Measurements from ENCODE around the gene AFF1.

AFF1 gene

DNA sequence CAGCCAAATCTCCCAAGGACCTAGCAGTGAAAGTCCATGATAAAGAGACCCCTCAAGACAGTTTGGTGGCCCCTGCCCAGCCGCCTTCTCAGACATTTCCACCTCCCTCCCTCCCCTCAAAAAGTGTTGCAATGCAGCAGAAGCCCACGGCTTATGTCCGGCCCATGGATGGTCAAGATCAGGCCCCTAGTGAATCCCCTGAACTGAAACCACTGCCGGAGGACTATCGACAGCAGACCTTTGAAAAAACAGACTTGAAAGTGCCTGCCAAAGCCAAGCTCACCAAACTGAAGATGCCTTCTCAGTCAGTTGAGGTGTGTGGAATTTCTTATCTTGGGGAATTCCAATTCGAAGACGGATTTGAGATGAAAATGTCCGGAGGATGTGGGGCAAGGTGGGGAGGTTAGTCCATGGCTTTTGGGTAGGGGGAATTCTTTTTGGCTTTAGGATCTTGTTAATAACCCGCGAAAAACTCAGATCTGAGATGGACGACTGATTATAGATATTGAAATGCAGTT lies 112.5 kb downstream of the AFF1 start:
- no CpG with 5 or more reads among the region's 11 CpGs for WGBS (ENCODE audit: insufficient coverage, insufficient read length)
- H3K9me3 ChIP-seq (ENCODE audit: control insufficient read depth, insufficient read depth, low read length): no peaks in the 10 kb centered on the region
- no peak overlapping the region for H3K27ac ChIP-seq (ENCODE audit: low read length)
- no peak for DNase-seq (ENCODE audit: low read depth, low spot score)
- no peak overlapping the region for H3K4me3 ChIP-seq (ENCODE audit: low read length)
- no peaks in the 10 kb centered on the region for H3K27me3 ChIP-seq (ENCODE audit: control insufficient read depth, insufficient read depth, low read length)
- peaks cover 5% of the 10 kb centered on the region for H3K36me3 ChIP-seq (ENCODE audit: control insufficient read depth, insufficient read depth, low read length)
- H3K4me1 ChIP-seq (ENCODE audit: control insufficient read depth, insufficient read depth, low read length): peaks cover 8% of the 10 kb centered on the region; the same call in 1 of the 2 replicates

DNA sequence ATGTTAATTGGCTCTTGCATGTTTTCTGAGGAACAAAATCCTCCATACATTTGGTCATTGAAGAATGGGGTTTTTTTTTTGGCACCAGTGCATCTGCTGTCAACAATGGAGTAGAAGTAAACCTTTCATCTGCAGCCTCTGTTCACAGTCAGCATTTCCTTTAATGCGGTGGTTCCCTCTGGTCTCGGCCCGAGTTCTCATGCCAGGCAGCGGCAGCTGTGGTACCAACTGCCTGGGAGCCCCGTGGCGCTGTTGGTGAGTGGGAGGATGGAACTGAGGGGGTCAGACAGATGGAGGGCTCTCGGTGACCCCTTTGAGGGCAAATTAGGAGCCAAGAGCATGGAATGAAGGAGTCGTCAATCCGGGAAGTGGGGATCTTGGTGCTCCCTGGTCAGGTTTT lies 114.7 kb downstream of the AFF1 start:
- Histone ChIP-seq H3K36me3 (ENCODE audit: control insufficient read depth, insufficient read depth, low read length) (peaks cover 5% of the 10 kb centered on the region), H3K4me3 (ENCODE audit: low read length) (no peak overlapping the region), H3K27me3 (ENCODE audit: control insufficient read depth, insufficient read depth, low read length) (no peaks in the 10 kb centered on the region), H3K9me3 (ENCODE audit: control insufficient read depth, insufficient read depth, low read length) (no peaks in the 10 kb centered on the region), H3K4me1 (ENCODE audit: control insufficient read depth, insufficient read depth, low read length) (peaks cover 2% of the 10 kb centered on the region; the same call in 1 of the 2 replicates), H3K27ac (ENCODE audit: low read length) (no peak overlapping the region)
- DNase-seq (ENCODE audit: low read depth, low spot score): no peak
- WGBS (ENCODE audit: insufficient coverage, insufficient read length): no CpG with 5 or more reads among the region's 9 CpGs

DNA sequence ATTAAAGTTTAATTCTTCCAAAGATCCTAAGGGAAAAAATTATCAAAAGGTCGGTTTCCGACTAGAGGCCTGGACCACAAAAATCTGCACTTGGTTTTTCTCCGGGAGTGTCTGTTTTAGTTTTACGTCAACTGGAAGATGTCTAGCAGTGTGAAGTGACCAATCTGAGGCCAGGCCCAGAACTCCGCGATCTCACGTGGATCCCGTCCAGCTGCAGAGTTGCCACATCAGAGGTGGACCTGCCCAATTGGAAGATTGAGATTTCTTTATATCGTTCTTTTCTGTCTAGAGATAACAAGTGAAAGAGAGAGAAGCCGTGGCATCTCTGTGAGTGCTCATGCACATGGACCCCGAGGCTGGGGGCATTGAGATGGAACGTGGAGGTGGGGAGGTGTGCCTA lies 115.8 kb downstream of the AFF1 start:
- no peaks in the 10 kb centered on the region for H3K27me3 ChIP-seq (ENCODE audit: control insufficient read depth, insufficient read depth, low read length)
- H3K4me3 ChIP-seq (ENCODE audit: low read length): no peak overlapping the region
- no peak overlapping the region for H3K27ac ChIP-seq (ENCODE audit: low read length)
- H3K36me3 ChIP-seq (ENCODE audit: control insufficient read depth, insufficient read depth, low read length): peaks cover 5% of the 10 kb centered on the region
- DNase-seq (ENCODE audit: low read depth, low spot score): no peak
- no CpG with 5 or more reads among the region's 12 CpGs for WGBS (ENCODE audit: insufficient coverage, insufficient read length)
- peaks cover 2% of the 10 kb centered on the region; the same call in 1 of the 2 replicates for H3K4me1 ChIP-seq (ENCODE audit: control insufficient read depth, insufficient read depth, low read length)
- H3K9me3 ChIP-seq (ENCODE audit: control insufficient read depth, insufficient read depth, low read length): no peaks in the 10 kb centered on the region

DNA sequence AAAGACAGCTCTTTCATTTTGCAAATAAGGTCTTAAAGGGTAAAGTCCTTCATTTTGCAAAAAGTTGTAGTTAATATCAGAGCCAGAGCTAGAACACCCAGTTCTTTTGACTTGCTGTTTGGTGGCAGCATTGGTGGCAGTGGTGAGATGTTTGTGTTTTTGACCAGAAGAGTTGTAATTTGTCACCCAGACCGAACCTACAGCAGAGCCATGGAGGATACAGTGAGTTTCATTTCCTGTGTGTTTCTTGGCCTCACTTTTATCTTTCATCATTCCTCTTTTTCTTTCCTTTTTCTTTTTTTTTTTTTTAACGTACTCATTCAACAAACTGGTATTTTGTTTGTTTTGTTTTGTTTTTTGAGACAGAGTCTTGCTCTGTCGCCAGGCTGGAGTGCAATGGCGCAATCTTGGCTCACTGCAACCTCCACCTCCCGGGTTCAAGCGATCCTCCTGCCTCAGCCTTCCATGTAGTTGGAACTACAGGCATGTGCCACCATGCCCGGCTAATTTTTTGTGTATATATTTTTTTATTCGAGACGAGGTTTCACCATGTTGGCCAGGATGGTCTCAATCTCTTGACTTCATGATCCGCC lies 116.4 kb downstream of the AFF1 start:
- no peak for DNase-seq (ENCODE audit: low read depth, low spot score)
- no CpG with 5 or more reads among the region's 10 CpGs for WGBS (ENCODE audit: insufficient coverage, insufficient read length)
- H3K27ac ChIP-seq (ENCODE audit: low read length): no peak overlapping the region
- no peaks in the 10 kb centered on the region for H3K27me3 ChIP-seq (ENCODE audit: control insufficient read depth, insufficient read depth, low read length)
- no peak overlapping the region for H3K4me3 ChIP-seq (ENCODE audit: low read length)
- peaks cover 2% of the 10 kb centered on the region; the same call in 1 of the 2 replicates for H3K4me1 ChIP-seq (ENCODE audit: control insufficient read depth, insufficient read depth, low read length)
- H3K9me3 ChIP-seq (ENCODE audit: control insufficient read depth, insufficient read depth, low read length): no peaks in the 10 kb centered on the region
- peaks cover 5% of the 10 kb centered on the region for H3K36me3 ChIP-seq (ENCODE audit: control insufficient read depth, insufficient read depth, low read length)

DNA sequence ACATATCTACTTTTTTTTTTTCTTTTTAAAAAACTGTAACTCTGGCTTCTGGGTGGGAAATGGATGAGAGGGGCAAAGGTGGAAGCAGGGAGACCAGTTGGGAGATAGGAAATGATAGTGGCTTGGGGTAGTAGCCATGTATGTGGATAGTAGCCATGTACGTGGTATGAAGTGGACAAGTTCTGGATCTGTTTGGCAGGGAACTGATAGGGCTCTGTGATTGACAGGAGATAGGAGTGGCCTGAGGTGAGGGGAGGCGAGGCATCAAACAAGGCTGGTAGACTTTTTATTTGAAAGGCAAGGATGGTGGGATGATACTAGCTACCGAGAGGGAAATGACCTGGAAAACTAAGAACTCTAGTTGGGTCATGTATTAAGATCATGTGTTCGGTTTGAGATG lies 117.8 kb downstream of the AFF1 start:
- Histone ChIP-seq H3K4me3 (ENCODE audit: low read length) (no peak overlapping the region), H3K36me3 (ENCODE audit: control insufficient read depth, insufficient read depth, low read length) (no peaks in the 10 kb centered on the region), H3K27ac (ENCODE audit: low read length) (no peak overlapping the region), H3K4me1 (ENCODE audit: control insufficient read depth, insufficient read depth, low read length) (peaks cover 2% of the 10 kb centered on the region; the same call in 1 of the 2 replicates), H3K9me3 (ENCODE audit: control insufficient read depth, insufficient read depth, low read length) (no peaks in the 10 kb centered on the region), H3K27me3 (ENCODE audit: control insufficient read depth, insufficient read depth, low read length) (no peaks in the 10 kb centered on the region)
- WGBS (ENCODE audit: insufficient coverage, insufficient read length): no CpG with 5 or more reads among the region's 4 CpGs
- no peak for DNase-seq (ENCODE audit: low read depth, low spot score)

DNA sequence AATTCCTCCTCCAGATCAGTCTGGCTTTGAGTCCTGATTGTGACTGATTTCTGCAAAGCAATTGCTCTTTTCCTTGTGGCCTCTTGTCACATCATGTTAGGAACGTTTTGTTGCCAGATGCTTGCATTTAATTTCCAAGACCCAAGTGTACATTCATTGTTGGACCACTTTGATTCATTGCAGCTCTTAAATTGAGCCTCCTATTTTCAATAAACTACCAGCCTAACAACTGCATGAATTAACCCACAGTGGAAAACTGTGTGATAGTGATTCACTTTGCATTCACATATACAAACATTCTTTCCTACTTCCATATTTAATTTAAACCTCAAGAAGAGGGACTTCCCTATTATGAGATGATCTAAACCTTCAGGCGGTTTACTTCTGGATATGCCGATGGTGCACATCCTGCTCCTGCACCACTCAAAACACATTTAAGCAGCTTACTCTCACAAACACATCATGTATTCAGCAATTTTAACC lies 118.4 kb downstream of the AFF1 start:
- WGBS (ENCODE audit: insufficient coverage, insufficient read length): no CpG with 5 or more reads among the region's 3 CpGs
- Histone ChIP-seq H3K27me3 (ENCODE audit: control insufficient read depth, insufficient read depth, low read length) (no peaks in the 10 kb centered on the region), H3K4me3 (ENCODE audit: low read length) (no peak overlapping the region), H3K36me3 (ENCODE audit: control insufficient read depth, insufficient read depth, low read length) (no peaks in the 10 kb centered on the region), H3K27ac (ENCODE audit: low read length) (no peak overlapping the region), H3K4me1 (ENCODE audit: control insufficient read depth, insufficient read depth, low read length) (peaks cover 4% of the 10 kb centered on the region; the same call in 1 of the 2 replicates), H3K9me3 (ENCODE audit: control insufficient read depth, insufficient read depth, low read length) (no peaks in the 10 kb centered on the region)
- DNase-seq (ENCODE audit: low read depth, low spot score): no peak

DNA sequence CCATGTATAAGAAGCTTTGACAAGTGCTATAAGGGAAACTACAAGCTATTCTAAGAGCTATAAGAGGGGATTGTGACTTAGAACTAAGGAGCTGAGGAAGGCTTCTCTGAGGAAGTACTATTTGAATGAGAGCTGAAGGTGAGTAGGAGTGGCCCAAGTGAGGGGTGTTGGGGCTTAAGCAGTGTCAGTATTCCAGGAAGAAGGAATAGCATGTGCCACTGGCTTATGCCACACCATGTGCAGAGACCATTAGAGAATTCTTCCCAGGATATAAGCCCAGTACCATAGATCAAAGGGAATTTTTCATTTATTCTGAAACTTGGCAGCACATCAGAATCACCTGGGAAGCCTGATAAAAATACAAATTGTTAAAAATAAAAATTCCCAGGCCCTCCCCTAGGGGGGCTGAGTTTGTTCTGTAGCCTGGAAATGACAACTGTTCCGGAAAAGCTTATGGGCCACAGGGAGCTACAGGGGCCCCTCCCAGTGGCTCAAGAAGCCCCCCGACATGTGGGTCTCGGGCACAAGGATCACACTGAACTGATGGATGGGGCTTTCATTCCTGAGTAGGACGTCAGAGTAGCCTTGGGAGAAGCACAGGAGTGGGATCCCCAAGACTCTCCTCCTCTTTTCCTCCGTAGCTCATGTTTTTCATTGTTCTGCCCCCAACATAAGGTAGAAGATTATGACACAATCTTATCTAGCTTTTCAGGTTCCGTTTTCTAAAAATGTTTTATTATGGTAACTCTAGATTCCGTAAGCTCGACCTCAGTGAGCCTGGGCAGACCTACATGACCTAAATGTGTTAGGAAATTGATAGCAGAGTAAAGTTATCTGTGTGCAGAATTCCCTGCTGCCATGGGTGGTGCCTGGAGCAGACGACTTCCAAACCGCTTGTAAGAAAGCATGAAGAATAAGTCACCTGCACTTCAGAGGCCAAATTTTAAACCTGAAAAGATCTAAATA lies 119.3 kb downstream of the AFF1 start:
- Histone ChIP-seq H3K4me1 (ENCODE audit: control insufficient read depth, insufficient read depth, low read length) (peaks cover 4% of the 10 kb centered on the region; the same call in 1 of the 2 replicates), H3K27me3 (ENCODE audit: control insufficient read depth, insufficient read depth, low read length) (no peaks in the 10 kb centered on the region), H3K27ac (ENCODE audit: low read length) (no peak overlapping the region), H3K9me3 (ENCODE audit: control insufficient read depth, insufficient read depth, low read length) (no peaks in the 10 kb centered on the region), H3K36me3 (ENCODE audit: control insufficient read depth, insufficient read depth, low read length) (no peaks in the 10 kb centered on the region), H3K4me3 (ENCODE audit: low read length) (no peak overlapping the region)
- DNase-seq (ENCODE audit: low read depth, low spot score): no peak
- no CpG with 5 or more reads among the region's 10 CpGs for WGBS (ENCODE audit: insufficient coverage, insufficient read length)

DNA sequence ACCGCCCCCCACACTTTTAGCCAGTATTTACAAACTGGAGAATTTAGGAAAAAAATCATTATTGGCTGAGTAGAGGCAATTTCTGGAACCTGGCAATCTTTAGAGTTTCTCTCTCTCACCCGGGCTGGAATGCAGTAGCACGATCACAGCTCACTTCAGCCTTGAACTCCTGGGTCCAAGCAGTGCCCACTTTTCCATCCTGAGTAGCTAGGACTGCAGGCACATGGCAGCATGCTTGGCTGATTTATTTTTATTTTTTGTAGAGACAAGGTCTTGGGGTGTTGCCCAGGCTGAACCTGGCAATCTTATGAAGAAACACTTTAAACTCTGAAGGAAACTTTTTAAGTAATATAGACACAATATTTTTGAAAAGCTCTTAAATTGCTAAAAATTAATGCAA lies 120.1 kb downstream of the AFF1 start:
- no CpG with 5 or more reads among the region's 3 CpGs for WGBS (ENCODE audit: insufficient coverage, insufficient read length)
- no peaks in the 10 kb centered on the region for H3K27me3 ChIP-seq (ENCODE audit: control insufficient read depth, insufficient read depth, low read length)
- no peaks in the 10 kb centered on the region for H3K9me3 ChIP-seq (ENCODE audit: control insufficient read depth, insufficient read depth, low read length)
- H3K36me3 ChIP-seq (ENCODE audit: control insufficient read depth, insufficient read depth, low read length): no peaks in the 10 kb centered on the region
- no peak for DNase-seq (ENCODE audit: low read depth, low spot score)
- peaks cover 2% of the 10 kb centered on the region; the same call in 1 of the 2 replicates for H3K4me1 ChIP-seq (ENCODE audit: control insufficient read depth, insufficient read depth, low read length)
- no peak overlapping the region for H3K4me3 ChIP-seq (ENCODE audit: low read length)
- no peak overlapping the region for H3K27ac ChIP-seq (ENCODE audit: low read length)

DNA sequence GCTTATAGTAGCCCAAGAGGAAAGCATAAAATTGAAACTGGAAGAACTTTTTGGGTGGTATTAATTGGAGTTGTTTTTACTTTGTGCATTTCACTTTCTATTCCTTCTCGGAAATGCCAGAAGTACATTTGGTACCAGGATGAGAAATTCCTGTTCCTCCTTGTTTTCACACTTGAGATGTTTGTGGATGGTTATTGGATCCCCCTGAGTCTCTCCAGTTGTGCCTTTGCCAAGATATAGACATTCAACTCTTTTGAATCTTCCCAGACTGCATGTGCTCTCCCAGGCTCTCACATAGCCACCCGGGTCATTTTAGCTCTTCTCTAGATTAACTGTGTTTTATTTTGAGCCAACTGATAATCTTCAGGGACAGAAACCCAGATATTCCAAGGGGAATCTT lies 120.5 kb downstream of the AFF1 start:
- Histone ChIP-seq H3K9me3 (ENCODE audit: control insufficient read depth, insufficient read depth, low read length) (no peaks in the 10 kb centered on the region), H3K27ac (ENCODE audit: low read length) (no peak overlapping the region), H3K4me3 (ENCODE audit: low read length) (no peak overlapping the region), H3K4me1 (ENCODE audit: control insufficient read depth, insufficient read depth, low read length) (peaks cover 2% of the 10 kb centered on the region; the same call in 1 of the 2 replicates), H3K27me3 (ENCODE audit: control insufficient read depth, insufficient read depth, low read length) (no peaks in the 10 kb centered on the region), H3K36me3 (ENCODE audit: control insufficient read depth, insufficient read depth, low read length) (no peaks in the 10 kb centered on the region)
- no peak for DNase-seq (ENCODE audit: low read depth, low spot score)
- no CpG with 5 or more reads among the region's 2 CpGs for WGBS (ENCODE audit: insufficient coverage, insufficient read length)

DNA sequence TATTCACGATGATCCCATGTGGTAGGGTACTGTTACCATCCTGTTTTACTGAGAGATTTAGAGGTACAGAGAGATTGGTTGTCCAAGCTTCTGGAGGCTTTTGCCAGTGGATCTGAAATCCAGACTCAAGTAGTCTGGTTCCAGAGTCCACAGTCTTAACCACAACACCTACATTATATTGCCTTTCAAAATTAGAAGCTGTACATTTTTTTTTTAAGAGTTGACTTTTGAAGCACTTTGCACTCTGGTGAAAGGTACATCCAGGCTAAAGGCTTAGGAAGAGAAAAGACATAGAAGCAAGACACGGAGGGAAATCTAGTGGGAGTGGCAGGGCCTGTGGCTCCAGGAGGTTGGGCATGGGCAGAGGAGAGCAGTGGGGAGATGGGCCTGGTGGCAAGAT lies 122.1 kb downstream of the AFF1 start:
- H3K4me3 ChIP-seq (ENCODE audit: low read length): no peak overlapping the region
- no peaks in the 10 kb centered on the region for H3K27me3 ChIP-seq (ENCODE audit: control insufficient read depth, insufficient read depth, low read length)
- WGBS (ENCODE audit: insufficient coverage, insufficient read length): no CpG with 5 or more reads among the region's 2 CpGs
- H3K27ac ChIP-seq (ENCODE audit: low read length): no peak overlapping the region
- H3K4me1 ChIP-seq (ENCODE audit: control insufficient read depth, insufficient read depth, low read length): peaks cover 2% of the 10 kb centered on the region; the same call in 1 of the 2 replicates
- peaks cover 2% of the 10 kb centered on the region; the same call in 1 of the 2 replicates for H3K36me3 ChIP-seq (ENCODE audit: control insufficient read depth, insufficient read depth, low read length)
- no peak for DNase-seq (ENCODE audit: low read depth, low spot score)
- H3K9me3 ChIP-seq (ENCODE audit: control insufficient read depth, insufficient read depth, low read length): no peaks in the 10 kb centered on the region
